NK-92 (cell line): ENCODE measurements around the gene GDPGP1.

Source experiments
- DNase-seq: peaks from one replicate; lab custom pipeline; 2025; ENCODE audit not compliant: unreplicated experiment; lab: John Stamatoyannopoulos, UW

The GDPGP1 gene

DNA sequence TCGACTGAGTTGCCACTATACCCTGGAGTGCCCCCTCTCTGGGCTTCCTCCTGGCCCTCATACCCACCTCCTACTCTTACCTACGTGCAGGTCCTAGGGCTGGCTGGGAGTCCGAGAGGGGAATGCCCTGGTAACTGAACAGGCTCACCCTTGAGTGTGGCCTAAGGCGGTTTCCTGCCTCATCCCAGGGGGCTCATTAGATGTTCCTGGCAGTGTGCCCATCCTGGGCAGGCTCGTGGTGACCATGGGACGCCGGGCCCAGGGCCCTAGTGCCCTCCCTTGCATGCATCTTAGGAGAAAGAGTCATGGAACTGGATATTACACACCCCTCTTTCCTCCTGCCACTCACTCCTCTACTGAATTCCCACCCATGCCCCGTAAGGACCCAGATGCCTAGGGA is 30.1 kb upstream of the GDPGP1 start:
- no peak for DNase-seq

DNA sequence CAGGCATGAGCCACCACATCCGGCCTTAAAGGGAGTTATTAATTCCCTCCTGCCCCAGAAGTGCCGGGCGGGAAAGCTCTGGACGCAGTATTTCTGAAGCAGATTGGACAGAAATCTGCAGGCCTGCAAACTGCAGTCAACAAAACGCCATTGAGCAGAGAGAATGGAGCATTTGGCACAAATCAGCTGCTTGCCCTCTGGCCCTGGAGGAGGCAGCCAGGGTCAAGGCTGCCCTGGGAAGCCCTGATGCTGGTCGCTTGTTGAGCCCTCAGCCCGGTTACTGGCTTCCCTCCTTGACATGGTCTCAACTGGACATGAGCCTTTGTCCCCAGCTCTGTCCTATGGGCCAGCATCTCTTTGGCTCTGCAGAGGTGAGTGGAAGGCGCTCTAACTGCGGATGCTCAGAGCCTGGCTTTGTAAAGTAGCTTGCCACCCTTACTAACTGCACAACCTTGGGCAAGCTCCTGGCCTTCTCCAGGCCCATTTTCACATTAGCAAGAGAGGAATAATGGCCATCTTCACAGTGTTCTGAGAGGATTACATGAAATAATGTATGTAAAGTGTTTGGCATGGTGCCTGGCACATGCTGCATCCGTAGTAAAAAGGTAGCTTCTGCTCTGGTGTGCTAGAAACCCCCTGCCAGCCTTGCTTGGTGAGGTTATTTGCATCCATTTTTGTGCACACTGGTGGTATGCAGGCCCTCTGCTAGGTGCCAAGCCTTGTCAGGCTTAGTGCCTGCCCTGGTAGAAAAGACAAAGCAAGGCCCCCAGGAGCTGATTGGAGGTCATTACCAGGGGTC is 28.8 kb upstream of the GDPGP1 start:
- DNase-seq, result no peak

DNA sequence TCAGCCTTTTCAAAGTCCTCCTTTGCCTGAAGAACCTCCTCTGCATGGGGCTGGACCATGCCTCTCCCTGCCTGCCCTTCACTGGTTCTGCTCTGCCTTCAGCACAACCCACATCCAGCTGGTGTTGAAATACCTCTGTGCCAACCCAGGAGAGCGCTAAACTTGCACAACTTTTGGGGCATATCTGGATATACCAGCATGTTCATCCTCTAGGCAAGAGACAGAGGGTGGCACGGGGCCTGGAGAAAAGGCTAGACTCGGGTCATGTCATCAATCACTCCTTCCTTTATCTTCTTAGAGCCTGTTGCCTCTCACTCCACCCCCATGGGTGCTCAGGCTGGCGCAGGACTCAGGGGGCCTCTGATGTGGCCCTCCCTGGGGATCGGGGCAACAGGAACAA is 28.1 kb upstream of the GDPGP1 start:
- DNase-seq, result no peak

DNA sequence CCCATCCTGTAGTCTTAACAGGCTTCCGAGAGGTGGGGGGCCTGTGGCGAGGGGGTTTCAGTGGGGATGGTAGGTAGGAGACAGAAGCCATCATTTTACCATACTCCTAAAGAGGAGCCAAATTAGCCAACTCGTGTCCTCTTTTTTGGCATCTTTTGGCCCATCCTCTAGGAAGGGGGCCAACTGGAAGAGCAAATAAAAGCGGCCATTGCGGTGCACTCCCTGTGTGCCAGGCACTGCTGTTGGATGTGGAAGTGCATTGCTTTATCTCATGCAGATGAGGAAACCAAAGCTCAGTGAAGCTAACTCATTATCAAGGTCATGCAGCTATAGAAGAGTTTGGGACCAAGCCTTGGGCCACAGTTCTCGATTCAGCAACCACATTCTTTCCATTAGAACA is 26.8 kb upstream of the GDPGP1 start:
- no peak for DNase-seq

DNA sequence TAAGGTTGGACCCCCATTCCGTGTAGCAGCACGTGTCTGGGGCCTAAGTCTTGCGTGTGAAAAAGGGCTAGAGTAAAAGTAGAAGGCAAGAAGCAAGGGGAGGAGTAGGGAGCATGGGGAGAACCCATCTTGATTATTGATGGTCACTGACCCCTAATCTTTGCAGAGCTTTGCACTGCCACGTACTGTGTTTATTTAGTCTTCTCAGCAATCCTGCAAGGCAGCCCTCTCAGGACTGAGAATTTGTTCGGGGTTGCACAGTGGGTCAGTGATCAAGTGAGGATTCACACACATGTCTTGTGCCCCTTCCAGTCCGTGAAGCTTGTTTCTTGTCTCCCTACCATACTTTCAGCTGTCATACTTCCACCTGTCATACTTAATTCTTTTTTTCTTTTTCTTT is 25.7 kb upstream of the GDPGP1 start:
- no peak for DNase-seq

DNA sequence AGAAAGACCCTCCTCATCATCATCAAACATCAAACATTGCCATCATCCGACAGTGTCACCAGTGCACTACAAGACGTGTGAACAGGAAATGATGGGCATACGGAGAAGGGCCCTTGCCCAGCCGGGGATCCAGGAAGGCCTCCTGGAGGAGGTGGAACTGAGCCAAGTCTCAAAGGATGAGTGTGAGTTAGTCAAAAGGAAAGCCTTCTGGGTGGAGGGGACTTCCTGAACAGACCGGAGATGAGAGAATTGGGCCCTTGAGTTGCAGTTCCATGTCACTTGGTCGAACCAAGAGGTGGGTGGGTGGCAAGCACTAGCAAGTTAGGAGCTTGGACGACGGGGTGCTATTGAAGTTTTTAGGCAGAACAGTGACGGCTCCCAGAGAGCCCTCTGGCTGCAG is 24.4 kb upstream of the GDPGP1 start:
- no peak for DNase-seq

DNA sequence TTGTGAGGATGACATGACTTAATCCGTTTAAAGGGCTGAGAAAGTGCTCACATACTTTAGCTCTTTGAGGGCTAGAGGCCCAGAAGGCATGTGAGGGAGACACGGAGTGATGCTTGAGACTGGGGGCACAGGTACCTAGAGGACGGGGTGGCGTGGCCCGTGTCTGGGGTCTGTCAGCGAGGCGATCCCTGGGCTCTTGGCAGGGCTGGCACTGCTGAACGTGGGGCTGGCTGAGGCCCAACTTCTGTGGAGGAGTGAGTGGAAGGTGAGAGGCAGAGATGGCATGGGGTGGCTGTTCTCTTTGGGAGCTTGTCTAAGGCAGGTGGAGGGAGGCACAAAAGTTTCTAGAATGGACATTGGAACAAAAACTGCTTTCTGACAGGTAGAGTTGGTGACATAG is 23.4 kb upstream of the GDPGP1 start:
- no peak for DNase-seq

DNA sequence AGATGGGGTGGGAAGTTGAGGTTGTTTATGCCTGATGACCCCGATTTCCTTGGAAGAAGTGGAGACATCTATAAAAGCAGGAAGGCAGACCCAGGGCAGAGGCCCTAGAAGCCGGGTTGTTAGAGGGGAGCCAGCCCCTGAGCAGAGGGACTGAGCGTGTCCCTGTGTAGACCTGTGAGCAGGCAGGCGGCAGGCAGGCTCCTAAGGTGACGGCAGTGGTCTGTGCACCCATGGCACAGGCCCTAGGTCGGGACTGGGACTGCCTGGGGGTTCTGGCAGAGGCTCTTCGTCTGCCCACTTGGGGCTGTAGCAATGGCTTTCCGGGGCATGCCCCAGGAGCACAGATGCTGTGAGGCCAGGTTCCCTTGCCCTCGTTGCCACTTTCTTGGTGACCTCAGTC is 23.0 kb upstream of the GDPGP1 start:
- DNase-seq, result no peak

DNA sequence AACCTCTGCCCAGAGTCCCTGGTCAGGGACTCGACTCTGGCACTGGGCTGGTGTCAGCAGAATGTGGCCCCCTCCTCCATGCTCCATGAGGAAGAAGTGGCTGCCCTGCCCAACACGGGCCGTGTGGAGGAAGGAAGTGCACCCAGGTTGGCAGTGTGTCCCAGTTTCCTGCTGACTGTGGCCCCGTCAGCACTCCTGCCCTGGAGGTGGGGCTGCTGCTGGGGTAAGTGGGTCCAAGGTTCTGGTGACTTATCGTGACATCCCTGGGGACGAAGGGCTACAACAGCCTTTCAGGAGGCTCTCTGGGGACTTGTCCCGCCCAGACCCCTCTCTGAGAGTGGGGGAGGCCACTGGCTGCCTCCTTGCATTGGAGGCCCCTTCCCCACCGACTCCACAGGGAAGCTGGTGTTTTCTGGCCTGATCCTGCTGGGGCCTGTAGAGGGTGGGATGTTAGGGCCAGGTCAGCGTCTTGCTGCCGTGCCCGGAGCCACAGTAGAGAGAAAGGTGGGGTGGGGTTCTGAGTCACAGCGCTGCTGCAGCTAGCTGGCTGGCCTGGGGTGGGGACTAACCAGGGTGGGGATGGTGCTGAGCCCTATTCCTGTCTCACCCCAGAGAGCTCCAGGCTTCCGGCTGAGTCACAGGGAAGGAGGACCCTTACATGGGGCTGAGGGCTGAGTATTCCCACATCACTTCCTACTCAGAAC is 22.4 kb upstream of the GDPGP1 start:
- DNase-seq, result no peak

DNA sequence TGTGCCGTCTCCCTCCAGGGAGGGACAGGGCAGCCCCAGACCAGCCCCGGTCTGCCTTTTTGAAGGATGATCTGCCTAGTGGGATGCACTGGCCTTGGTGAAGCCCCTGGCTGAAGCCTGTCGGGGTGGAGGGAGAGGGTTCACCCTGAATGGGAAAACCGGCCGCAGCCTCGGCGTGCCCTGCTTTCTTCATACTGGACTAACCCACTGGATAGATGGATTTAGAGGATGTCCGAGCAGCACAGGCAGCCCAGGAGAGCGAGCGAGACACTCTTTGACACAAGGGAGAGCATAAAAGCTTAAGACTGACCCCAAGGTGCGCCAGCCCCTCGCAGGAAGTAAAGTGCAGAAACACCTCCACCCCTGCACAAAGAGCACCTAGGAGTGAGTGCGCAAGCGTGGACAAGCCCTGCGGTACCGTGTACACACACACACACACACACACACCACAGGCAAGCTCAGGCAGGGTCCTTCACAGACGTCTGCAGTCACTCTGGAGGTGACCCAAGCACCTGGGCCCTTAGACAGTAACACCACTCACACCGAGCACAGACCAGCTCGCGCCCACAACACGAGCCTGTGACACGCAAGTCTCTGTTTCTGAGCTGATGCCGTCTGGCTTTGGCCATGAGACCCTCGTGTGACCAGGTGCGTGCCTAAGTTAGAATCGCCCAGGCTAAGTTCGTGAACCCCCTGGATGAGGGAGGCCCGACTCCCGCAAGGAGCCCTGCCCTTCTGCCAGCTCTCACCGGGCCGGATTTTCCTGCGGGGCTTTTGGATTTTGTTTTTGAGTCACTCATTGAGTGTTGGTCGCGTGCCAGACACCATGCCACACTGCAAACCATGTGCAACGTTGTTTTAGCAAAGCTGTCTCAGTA is 21.5 kb upstream of the GDPGP1 start:
- DNase-seq, result no peak

DNA sequence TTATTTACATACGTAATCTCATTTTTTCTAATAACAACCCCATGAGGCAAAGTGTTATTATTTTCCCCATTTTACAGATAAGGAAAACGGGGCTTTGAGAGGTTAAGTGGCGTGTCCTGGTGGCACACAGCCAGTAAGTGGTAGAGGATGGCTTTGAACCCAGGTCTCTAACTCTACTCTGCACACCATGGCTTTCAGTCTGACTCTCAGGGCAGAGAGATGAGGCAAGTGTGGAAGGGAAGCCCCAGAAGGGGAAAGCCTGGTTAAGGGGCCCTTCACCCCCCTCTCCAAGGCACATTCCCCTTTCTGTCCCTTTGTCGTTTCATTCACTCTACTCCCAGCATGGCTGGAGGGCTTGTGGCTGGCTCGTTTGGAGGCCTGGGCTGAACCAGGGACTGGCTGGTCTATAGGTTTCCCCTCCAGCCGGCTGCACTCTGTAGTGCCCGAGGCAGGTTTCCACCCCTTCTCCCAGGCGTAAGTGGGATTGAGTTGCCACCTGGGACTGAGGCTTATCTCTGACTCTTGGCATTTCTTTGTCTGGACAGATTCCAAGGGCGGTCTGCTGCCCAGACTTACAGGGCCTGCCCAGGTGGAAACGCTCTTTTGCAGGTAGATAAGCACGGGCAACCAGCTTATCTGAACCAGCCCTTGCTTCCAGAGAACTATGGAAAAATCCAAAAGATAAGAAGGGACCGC is 20.7 kb upstream of the GDPGP1 start:
- DNase-seq, result no peak

DNA sequence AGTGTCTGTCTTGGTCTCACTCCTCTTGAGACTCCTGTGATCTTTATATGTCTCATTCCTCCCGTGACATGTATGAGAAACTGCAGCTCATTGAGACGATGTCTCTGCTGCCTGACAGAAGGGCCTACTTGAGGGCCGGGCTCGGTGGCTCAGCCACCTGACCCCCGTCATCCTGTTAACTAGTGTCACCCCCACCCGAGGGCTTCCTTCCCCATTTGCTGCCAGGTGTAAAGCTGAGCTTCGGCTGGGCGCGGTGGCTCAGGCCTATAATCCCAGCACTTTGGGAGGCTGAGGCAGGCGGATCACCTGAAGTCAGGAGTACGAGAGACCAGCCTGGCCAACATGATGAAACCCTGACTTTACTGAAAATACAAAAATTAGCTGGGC is 20.2 kb upstream of the GDPGP1 start:
- DNase-seq, result no peak

DNA sequence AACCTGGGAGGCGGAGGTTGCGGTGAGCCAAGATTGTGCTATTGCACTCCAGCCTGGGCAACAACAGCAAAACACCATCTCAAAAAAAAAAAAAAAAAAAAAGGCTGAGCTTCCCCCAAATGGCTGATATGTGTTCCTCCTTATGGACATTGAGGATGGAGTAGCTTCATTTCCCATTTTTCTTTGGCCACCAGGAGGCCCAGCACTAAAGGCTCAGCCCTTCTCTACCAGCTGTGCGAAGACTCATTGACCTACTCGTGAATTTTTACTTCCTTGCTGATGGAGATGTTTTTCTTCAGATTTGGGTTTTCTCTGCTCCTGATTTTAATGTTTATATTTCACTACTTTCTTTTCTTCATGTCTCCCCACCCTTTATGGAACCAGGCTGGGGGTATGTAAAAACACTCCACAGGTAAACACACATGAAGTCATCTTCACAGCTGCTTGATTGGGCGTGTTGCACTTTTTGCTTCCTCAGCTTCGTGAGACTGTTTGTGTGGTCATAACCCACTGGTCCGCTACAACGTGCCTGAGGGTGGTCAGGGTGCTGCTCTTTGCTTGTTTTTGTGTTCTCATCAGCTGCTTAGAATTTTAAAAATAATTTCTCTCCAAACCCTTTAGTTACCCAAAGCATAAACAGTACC is 19.3 kb upstream of the GDPGP1 start:
- DNase-seq, result no peak

DNA sequence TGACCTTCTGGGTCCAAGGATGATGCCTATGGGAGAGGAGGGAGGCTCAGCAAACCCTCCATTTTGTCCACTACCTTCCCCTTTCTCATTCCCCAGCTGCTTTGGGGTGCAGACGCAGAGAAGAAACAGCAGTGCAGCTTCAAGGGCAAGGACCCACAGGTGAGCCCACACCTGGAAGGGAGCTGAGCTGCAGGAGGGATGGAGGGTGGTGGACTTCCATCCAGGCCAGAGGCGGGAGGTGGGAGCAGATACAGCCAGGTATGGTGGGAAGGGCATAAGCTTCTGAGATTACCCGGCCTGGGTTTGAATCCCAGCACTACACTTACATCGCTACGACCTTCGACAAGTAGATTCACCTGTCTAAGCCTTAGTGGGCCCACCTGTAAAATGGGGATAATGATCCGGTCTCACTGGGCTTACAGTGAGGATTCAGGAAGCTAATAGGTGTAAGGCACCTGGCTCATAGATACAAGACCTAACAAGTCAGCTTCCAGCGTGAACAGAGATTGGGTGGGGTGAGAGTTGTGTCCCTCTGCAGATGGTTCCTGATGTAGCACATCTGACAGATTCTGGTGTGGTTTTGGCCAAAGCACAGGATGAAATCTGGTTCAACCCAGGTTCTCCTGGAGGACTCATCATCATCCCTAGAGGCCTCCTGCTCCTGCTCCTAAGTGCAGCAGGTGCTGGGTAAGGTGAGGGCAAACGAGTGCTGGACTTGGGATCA is 16.2 kb upstream of the GDPGP1 start:
- no peak for DNase-seq

DNA sequence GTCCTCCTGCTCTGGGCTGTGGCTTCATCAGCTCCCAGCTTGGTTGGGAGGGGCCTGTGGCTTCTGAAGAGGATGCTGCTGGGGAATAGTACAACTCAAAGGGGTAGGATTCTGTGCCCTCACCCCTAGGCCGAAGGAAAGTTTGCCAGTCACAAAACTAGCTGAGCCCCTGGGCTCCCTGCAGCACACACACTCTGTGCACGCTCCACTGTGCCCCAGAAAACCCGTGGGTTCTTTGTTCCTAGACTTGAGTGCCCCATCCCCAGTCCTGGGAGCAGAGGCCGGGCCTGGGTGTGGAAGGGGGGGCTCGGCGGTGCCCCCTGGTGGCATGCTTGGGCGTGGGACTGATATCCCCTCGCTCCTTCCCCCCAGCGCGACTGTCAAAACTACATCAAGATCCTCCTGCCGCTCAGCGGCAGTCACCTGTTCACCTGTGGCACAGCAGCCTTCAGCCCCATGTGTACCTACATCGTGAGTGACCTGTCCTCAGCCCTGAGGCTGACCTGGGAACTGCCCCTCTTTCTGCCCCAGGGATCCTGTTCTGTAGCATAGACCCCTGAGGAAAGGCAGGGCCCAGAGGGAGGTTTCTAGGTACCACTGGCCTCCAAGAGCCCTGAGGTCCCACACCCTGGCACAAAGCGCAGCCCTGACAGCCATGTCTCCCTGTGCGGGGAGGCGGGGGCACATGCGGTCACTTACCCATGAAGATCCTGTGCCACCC is 14.4 kb upstream of the GDPGP1 start:
- no peak for DNase-seq

DNA sequence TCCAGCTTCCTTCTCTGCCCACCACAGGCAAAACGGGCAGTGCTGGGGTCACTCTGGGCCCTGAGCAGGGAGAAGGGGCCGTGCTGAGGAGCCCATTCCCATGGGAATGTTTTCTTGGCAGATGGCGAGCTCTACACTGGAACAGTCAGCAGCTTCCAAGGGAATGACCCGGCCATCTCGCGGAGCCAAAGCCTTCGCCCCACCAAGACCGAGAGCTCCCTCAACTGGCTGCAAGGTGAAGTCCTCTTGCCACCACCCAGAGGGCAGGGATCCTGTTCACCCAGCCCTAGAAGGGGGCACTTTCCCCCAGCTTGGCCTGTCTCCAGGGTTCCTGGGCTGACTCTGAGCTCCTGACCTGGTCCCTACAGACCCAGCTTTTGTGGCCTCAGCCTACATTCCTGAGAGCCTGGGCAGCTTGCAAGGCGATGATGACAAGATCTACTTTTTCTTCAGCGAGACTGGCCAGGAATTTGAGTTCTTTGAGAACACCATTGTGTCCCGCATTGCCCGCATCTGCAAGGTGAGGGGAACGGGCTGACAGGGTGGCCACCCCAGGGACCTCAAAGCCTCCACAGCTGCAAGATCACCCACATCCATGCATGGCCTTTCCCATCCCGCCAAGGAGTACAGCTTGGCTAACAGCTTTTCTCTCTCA is 12.6 kb upstream of the GDPGP1 start:
- no peak for DNase-seq

DNA sequence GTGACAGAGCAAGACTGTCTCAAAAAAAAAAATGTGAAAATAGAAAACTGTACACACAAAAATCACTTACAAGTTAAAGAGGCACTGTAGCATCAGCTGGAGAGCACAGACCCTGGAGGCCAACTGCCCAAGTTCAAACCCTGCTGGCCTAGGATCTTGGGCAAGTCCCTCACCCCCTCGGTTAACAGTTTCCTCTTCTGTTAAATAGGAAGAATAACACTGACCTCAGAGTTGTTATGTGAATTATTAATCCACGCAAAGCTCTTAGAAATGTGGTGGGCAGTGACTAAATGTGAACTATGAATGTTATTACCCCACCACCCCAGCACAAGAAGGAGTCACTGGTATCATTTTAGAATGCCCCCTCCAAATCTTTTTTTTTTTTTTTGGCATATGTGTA is 11.5 kb upstream of the GDPGP1 start:
- no peak for DNase-seq

DNA sequence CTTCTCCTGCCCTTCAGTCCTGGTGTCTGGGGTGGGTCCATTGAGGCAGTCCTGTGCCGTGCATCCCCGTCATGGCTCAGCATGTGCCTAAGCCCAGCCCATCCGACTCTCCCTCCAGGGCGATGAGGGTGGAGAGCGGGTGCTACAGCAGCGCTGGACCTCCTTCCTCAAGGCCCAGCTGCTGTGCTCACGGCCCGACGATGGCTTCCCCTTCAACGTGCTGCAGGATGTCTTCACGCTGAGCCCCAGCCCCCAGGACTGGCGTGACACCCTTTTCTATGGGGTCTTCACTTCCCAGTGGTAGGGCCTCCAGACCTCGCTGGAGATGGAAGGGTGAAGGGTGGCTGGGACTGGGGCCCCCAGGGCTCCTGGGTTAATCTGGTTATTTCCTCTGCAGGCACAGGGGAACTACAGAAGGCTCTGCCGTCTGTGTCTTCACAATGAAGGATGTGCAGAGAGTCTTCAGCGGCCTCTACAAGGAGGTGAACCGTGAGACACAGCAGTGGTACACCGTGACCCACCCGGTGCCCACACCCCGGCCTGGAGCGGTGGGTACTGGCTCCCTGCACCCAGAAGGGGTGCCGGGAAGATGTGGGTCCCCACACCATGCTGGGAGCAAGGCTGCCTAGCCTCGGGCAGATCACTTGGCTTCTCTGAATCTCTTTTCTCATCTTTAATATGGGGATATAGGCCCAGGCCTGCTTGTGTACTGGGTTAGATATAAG is 10.4 kb upstream of the GDPGP1 start:
- DNase-seq, result no peak
